Ascending aorta (tissue), 2 donors: ENCODE data around the gene NCBP1. TPM values are rescaled to one million over a fixed set of nuclear protein-coding genes. Genes with fewer than 3 reads are reported as not detected.
A peak's percentile ranks its signal among the peaks of the same experiment; 100 is the strongest.
"Not testable (repeated sequence)": the region's sequence is repeated elsewhere in the genome, so short reads cannot be mapped to it uniquely, and the experiment has no call there.

Source experiments
- DNase-seq, 2 donors: peaks; one replicate each; pipeline ENCODE4 v3.0.0-alpha.2; 2019; ENCODE audit warnings: low spot score in 2 of 2
- H3K27ac ChIP-seq, 2 donors: fragments of 200-600 bp; sonication (generic); one replicate each; pipeline ENCODE4 v1.5.1; 2016 to 2017; ENCODE audit warnings: mild to moderate bottlenecking in 1 of 2
- H3K27me3 ChIP-seq: fragments of 200-600 bp; sonication (generic); one replicate; pipeline ENCODE4 v1.5.1; 2017
- H3K36me3 ChIP-seq, 2 donors: fragments of 200-600 bp; sonication (generic); one replicate each; pipeline ENCODE4 v1.5.1; 2016
- H3K4me1 ChIP-seq, 2 donors: fragments of 200-600 bp; sonication (generic); one replicate each; pipeline ENCODE4 v1.5.1; 2016 to 2017; ENCODE audit warnings: mild to moderate bottlenecking in 1 of 2
- H3K4me3 ChIP-seq, 2 donors: fragments of 200-600 bp; sonication (generic); one replicate each; pipeline ENCODE4 v1.5.1; 2016 to 2017; ENCODE audit warnings: mild to moderate bottlenecking in 1 of 2
- H3K9me3 ChIP-seq, 2 donors: fragments of 200-600 bp; sonication (generic); one replicate each; pipeline ENCODE4 v1.5.1; 2016
- CTCF ChIP-seq, 3 experiments: fragments of 200-600 bp in 2 of 3; fragments of 450-650 bp in 1 of 3; sonication (generic) in 2 of 3; IDR thresholded peaks; one replicate each; pipeline ENCODE4 v1.5.1; 2016 to 2019; ENCODE audit warnings: antibody characterized with exemption in 3 of 3, mild to moderate bottlenecking in 1 of 3, moderate library complexity in 1 of 3
- intact Hi-C: fragments of 100-400 bp; cut with DNase I; formaldehyde crosslinking; loops from one replicate; pipeline ENCODE4 v1.15.1; 2023
- total RNA-seq: library from RNA; depleted of rRNA; stranded (reverse); fragments of >200 nt; gene quantifications from one replicate; pipeline ENCODE4 v1.1.0, GENCODE V29; 2016

NCBP1 gene
- total RNA-seq: 5.1 TPM

- peak; percentile 91 to 98 for DNase-seq
- H3K27ac ChIP-seq: peak within 1 kb of the TSS; percentile 97 to 98
- H3K9me3 ChIP-seq: no peaks in the 10 kb centered on the region
- H3K4me1 ChIP-seq: peaks cover 10 to 25% of the 10 kb centered on the region in 2 donors
- intact Hi-C loops: loop anchor here (1.0 to 5.0 kb wide), 5 partner anchors 64 to 424 kb away; partner anchors contain the start of genes NANS, TDRD7, TMOD1 and XPA
- no peak for TF ChIP-seq CTCF (IDR thresholded peaks at IDR 0.05)
- no peaks in the 10 kb centered on the region for H3K27me3 ChIP-seq
- no peaks in the 10 kb centered on the region for H3K36me3 ChIP-seq
- H3K4me3 ChIP-seq: peak within 1 kb of the TSS; percentile 81 to 89
Observed at GRCh38 chr9:97632985-97633858, at the start of gene NCBP1, which contains the start of gene TSTD2. TSS of gene NCBP1 (plus strand) at chr9:97633821. CDS start at chr9:97633882, 61 bp downstream. TSS of gene TSTD2 (minus strand) at chr9:97633368. CDS start at chr9:97627562, 5,806 bp downstream.

- DNase-seq, H3K27me3 ChIP-seq, H3K9me3 ChIP-seq, H3K4me3 ChIP-seq, H3K4me1 ChIP-seq, H3K36me3 ChIP-seq, H3K27ac ChIP-seq, intact Hi-C loops: not testable (repeated sequence)
Observed at GRCh38 chr9:97584778-97585177, 48.8 kb upstream of the NCBP1 start.

DNA sequence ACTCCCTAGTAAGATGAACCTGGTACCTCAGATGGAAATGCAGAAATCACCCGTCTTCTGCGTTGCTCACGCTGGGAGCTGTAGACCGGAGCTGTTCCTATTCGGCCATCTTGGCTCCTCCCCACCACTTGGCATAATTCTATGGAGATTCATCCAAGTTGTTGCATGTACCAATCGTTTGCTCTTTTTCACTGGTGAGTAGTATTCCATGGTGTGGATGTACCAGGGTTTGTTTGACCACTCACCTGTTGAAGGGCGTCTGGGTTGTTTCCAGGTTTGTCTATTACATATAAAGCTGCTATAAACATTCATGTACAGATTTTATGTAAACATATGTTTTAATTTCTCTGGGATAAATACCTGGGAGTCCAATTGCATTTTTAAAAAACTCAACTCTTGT is 46.7 kb upstream of the NCBP1 start:
- H3K4me1 ChIP-seq, DNase-seq: not testable (repeated sequence)

DNA sequence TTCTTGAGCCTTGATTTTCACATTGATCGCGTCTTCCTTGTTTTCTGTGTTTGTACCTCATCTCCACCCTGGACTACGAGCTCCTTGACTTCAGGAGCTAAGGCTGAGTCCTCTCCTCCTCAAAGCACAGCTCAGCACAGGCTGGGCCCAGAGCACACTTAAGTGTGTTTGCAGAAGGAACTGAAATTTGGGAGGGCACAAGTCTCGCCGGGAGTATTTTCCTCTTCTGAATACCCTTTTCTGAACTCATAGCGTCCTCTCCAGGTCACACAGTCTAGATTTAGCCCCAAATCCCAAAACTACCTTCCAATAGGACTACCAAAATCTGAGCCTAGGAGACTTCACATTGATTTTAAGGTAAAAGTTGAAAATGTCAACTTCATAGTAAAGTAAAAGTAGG is 42.1 kb upstream of the NCBP1 start:
- no peak for TF ChIP-seq CTCF (IDR thresholded peaks at IDR 0.05)
- no peaks in the 10 kb centered on the region for H3K9me3 ChIP-seq
- H3K36me3 ChIP-seq: peaks cover 11 to 36% of the 10 kb centered on the region in 2 donors
- no peak overlapping the region for H3K27ac ChIP-seq
- no peaks in the 10 kb centered on the region for H3K27me3 ChIP-seq
- intact Hi-C loops: no loop called here
- H3K4me1 ChIP-seq: peaks cover under 1 to 7% of the 10 kb centered on the region in 2 donors
- no peak for DNase-seq
- no peak overlapping the region for H3K4me3 ChIP-seq

More for the DNA sequence above, 46.7 kb upstream of the NCBP1 start:
- H3K27me3 ChIP-seq, H3K27ac ChIP-seq, H3K4me3 ChIP-seq, intact Hi-C loops, H3K9me3 ChIP-seq: not testable (repeated sequence)
- peaks cover 8 to 19% of the 10 kb centered on the region in 2 donors for H3K36me3 ChIP-seq

DNA sequence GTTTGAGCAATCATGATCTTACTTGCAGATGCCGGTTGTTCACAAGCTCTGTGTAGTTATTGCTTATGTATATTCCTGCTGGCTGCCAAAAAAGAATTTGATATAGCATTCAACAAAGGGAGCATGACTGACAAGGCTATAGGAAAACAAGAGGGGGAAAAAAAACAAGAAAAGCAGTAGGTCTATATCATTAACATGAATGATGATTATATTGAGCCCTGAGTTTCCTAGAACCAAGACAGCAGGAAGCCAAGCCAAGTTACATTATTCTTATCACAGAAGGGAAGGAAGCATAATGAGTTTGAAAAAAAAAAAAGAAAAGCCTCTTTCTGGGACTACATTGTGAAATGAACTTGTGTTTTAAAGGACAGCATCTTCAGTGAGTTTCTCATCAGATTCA is 41.5 kb upstream of the NCBP1 start:
- no peaks in the 10 kb centered on the region for H3K9me3 ChIP-seq
- peaks cover 3 to 13% of the 10 kb centered on the region in 2 donors for H3K4me1 ChIP-seq
- H3K4me3 ChIP-seq: no peak overlapping the region
- H3K27ac ChIP-seq: no peak overlapping the region
- no peaks in the 10 kb centered on the region for H3K27me3 ChIP-seq
- no peak for TF ChIP-seq CTCF (IDR thresholded peaks at IDR 0.05)
- intact Hi-C loops: no loop called here
- peaks cover 8 to 31% of the 10 kb centered on the region in 2 donors for H3K36me3 ChIP-seq
- no peak for DNase-seq

GRCh38 chr9:97593960-97594359 is 39.7 kb upstream of the NCBP1 start:
- Histone ChIP-seq H3K9me3 (no peaks in the 10 kb centered on the region), H3K36me3 (peaks cover 10 to 28% of the 10 kb centered on the region in 2 donors), H3K4me1 (peaks cover 6 to 19% of the 10 kb centered on the region in 2 donors), H3K4me3 (no peak overlapping the region), H3K27me3 (no peaks in the 10 kb centered on the region), H3K27ac (peak overlapping the region; percentile 3 to 57)
- intact Hi-C loops: no loop called here
- no peak for TF ChIP-seq CTCF (IDR thresholded peaks at IDR 0.05)
- no peak for DNase-seq
